Hepatocyte (in vitro differentiated cells): Measurements from ENCODE around the gene GPM6B. TPM values are rescaled to one million over a fixed set of nuclear protein-coding genes. Genes with fewer than 3 reads are reported as not detected.
"Not testable (repeated sequence)": the region's sequence is repeated elsewhere in the genome, so short reads cannot be mapped to it uniquely, and the experiment has no call there.

Experiments used
- DNase-seq: peaks from one replicate; pipeline ENCODE4 v3.0.0-alpha.2; 2016; ENCODE audit warnings: low spot score
- H2AFZ ChIP-seq: fragments of 200-600 bp; sonication (generic); 2 replicates; pipeline ENCODE4 v1.6.0; 2016; ENCODE audit warnings: antibody characterized with exemption, mild to moderate bottlenecking
- H3K27ac ChIP-seq: fragments of 200-600 bp; sonication (generic); 2 replicates; pipeline ENCODE4 v1.5.1; 2016; ENCODE audit warnings: mild to moderate bottlenecking
- H3K27me3 ChIP-seq: fragments of 200-600 bp; sonication (generic); 2 replicates; pipeline ENCODE4 v1.6.1; 2016
- H3K36me3 ChIP-seq: fragments of 200-600 bp; sonication (generic); replicated peaks from 2 replicates; pipeline ENCODE4 v1.5.1; 2016; ENCODE audit warnings: low read depth; ENCODE audit not compliant: insufficient read depth
- H3K4me1 ChIP-seq: fragments of 200-600 bp; sonication (generic); 2 replicates; pipeline ENCODE4 v1.5.1; 2016; ENCODE audit warnings: mild to moderate bottlenecking, moderate library complexity; ENCODE audit not compliant: insufficient read depth
- H3K4me2 ChIP-seq: fragments of 200-600 bp; sonication (generic); 2 replicates; pipeline ENCODE4 v1.6.0; 2016
- H3K4me3 ChIP-seq: fragments of 200-600 bp; sonication (generic); 2 replicates; pipeline ENCODE4 v1.5.1; 2016; ENCODE audit warnings: mild to moderate bottlenecking
- H3K79me2 ChIP-seq: fragments of 200-600 bp; sonication (generic); 2 replicates; pipeline ENCODE4 v1.6.0; 2017; ENCODE audit warnings: mild to moderate bottlenecking
- H3K9me2 ChIP-seq: fragments of 200-600 bp; sonication (generic); replicated peaks from 2 replicates; pipeline ENCODE4 v1.6.0; 2017; ENCODE audit warnings: mild to moderate bottlenecking; ENCODE audit not compliant: insufficient read depth
- H3K9me3 ChIP-seq: fragments of 200-600 bp; sonication (generic); 2 replicates; pipeline ENCODE4 v1.5.1; 2016; ENCODE audit warnings: low read depth, mild to moderate bottlenecking
- H4K20me1 ChIP-seq: fragments of 200-600 bp; sonication (generic); 2 replicates; pipeline ENCODE4 v1.6.0; 2016; ENCODE audit warnings: mild to moderate bottlenecking; ENCODE audit not compliant: insufficient read depth, poor library complexity, severe bottlenecking
- CTCF ChIP-seq: fragments of 200-600 bp; sonication (generic); IDR thresholded peaks from 2 replicates; pipeline ENCODE4 v1.5.1; 2016; ENCODE audit warnings: antibody characterized with exemption, mild to moderate bottlenecking; ENCODE audit not compliant: poor library complexity
- EZH2 ChIP-seq: fragments of 200-600 bp; sonication (generic); IDR thresholded peaks from 2 replicates; pipeline ENCODE4 v1.6.1; 2016; ENCODE audit warnings: antibody characterized with exemption, mild to moderate bottlenecking, borderline replicate concordance
- EZH2phosphoT487 ChIP-seq: fragments of 200-600 bp; sonication (generic); IDR thresholded peaks from one replicate; pipeline ENCODE4 v1.6.1; 2018; ENCODE audit warnings: antibody characterized with exemption, mild to moderate bottlenecking, low read depth, moderate library complexity; ENCODE audit not compliant: unreplicated experiment, severe bottlenecking
- WGBS: methylation state at CpG from one replicate; pipeline ENCODE4 v1.1.6; 2016; ENCODE audit warnings: low lambda C conversion rate; ENCODE audit errors: missing lambda C conversion rate; 5-methylcytosine and 5-hydroxymethylcytosine counted together
- polyA plus RNA-seq: library from polyadenylated mRNA; unstranded; fragments of >200 nt; fragmentation: Nextera tagmentation; extraction: Ambion mirVana; gene quantifications from 2 replicates; pipeline ENCODE4 v1.2.1, GENCODE V29; 2016
- total RNA-seq: library from RNA; depleted of rRNA; stranded (reverse); fragments of >200 nt; gene quantifications from 2 replicates; pipeline ENCODE4 v1.2.3, GENCODE V29; 2014

The GPM6B gene
- total and polyA plus RNA-seq, 2 experiments from 2014 or later = 6.8 to 9.0 TPM

GRCh38 chrX:13734278-13735172 is 82.4 kb downstream of the GPM6B start, which contains the start of the genes OFD1 and TRAPPC2:
TSS of gene OFD1 (plus strand) at chrX:13734748. CDS start at chrX:13735072, 324 bp downstream.
TSS of gene TRAPPC2 (minus strand) at chrX:13734620. CDS start at chrX:13719963, 14,657 bp downstream.
- no peaks in the 10 kb centered on the region for H3K9me3 ChIP-seq
- H2AFZ ChIP-seq = peak within 1 kb of the TSS; percentile 28
- H3K79me2 ChIP-seq = peaks cover 61% of the 10 kb centered on the region
- peak within 1 kb of the TSS; percentile 79 for H3K4me3 ChIP-seq
- 40% methylated on average over 51 of the region's 75 CpGs for WGBS
- no peaks in the 10 kb centered on the region for H4K20me1 ChIP-seq
- no peaks in the 10 kb centered on the region for H3K27me3 ChIP-seq
- H3K4me2 ChIP-seq = peak within 1 kb of the TSS; percentile 75
- TF ChIP-seq EZH2 = no peak
- TF ChIP-seq EZH2phosphoT487 = no peak
- TF ChIP-seq CTCF = no peak
- H3K9me2 ChIP-seq = no peaks in the 10 kb centered on the region
- peak within 1 kb of the TSS; percentile 97 for H3K27ac ChIP-seq
- no peaks in the 10 kb centered on the region for H3K4me1 ChIP-seq
- DNase-seq = peak; percentile 93
- H3K36me3 ChIP-seq = no peaks in the 10 kb centered on the region

- Histone ChIP-seq H3K4me1 (no peaks in the 10 kb centered on the region), H3K4me2 (peak overlapping the region; percentile 73), H3K4me3 (peak overlapping the region; percentile 79), H3K27ac (peak overlapping the region; percentile 86), H3K9me2 (no peaks in the 10 kb centered on the region), H3K9me3 (no peaks in the 10 kb centered on the region), H3K36me3 (no peaks in the 10 kb centered on the region), H3K79me2 (peaks cover 62% of the 10 kb centered on the region), H4K20me1 (no peaks in the 10 kb centered on the region), H3K27me3 (no peaks in the 10 kb centered on the region), H2AFZ (no peak overlapping the region)
- WGBS = 48% methylated on average over 4 of the region's 4 CpGs
- TF ChIP-seq CTCF (no peak), EZH2 (no peak), EZH2phosphoT487 (no peak)
- DNase-seq = no peak
Observed at GRCh38 chrX:13733506-13733905, 83.4 kb downstream of the GPM6B start.

GRCh38 chrX:13732246-13733067 is 84.4 kb downstream of the GPM6B start:
- Histone ChIP-seq H3K79me2 (peaks cover 65% of the 10 kb centered on the region), H3K27me3 (no peaks in the 10 kb centered on the region), H3K4me2 (peak overlapping the region; percentile 73), H4K20me1 (no peaks in the 10 kb centered on the region), H3K9me3 (no peaks in the 10 kb centered on the region), H3K4me1 (no peaks in the 10 kb centered on the region), H3K9me2 (no peaks in the 10 kb centered on the region), H2AFZ (no peak overlapping the region), H3K4me3 (no peak overlapping the region), H3K36me3 (no peaks in the 10 kb centered on the region), H3K27ac (no peak overlapping the region)
- TF ChIP-seq EZH2phosphoT487 = no peak
- TF ChIP-seq CTCF = no peak
- TF ChIP-seq EZH2 = no peak
- no peak for DNase-seq
- 72% methylated on average over 7 of the region's 7 CpGs for WGBS

- not testable (repeated sequence) for H3K4me2 ChIP-seq, H3K4me1 ChIP-seq, DNase-seq, H4K20me1 ChIP-seq, H2AFZ ChIP-seq, H3K36me3 ChIP-seq, H3K9me3 ChIP-seq, H3K4me3 ChIP-seq, H3K27me3 ChIP-seq, H3K27ac ChIP-seq, H3K9me2 ChIP-seq
- WGBS = 85% methylated on average over 1 of the region's 1 CpG
- H3K79me2 ChIP-seq = peaks cover 58% of the 10 kb centered on the region
Observed at GRCh38 chrX:13730523-13730922, 86.4 kb downstream of the GPM6B start.

- not testable (repeated sequence) for H3K27me3 ChIP-seq, H3K27ac ChIP-seq, DNase-seq, H3K4me2 ChIP-seq, H2AFZ ChIP-seq, H4K20me1 ChIP-seq, H3K4me3 ChIP-seq, H3K4me1 ChIP-seq, H3K36me3 ChIP-seq, H3K9me3 ChIP-seq, H3K9me2 ChIP-seq
- peaks cover 58% of the 10 kb centered on the region for H3K79me2 ChIP-seq
- WGBS = 75% methylated on average over 2 of the region's 2 CpGs
Observed at GRCh38 chrX:13726583-13726982, 90.3 kb downstream of the GPM6B start.
